Urinary bladder (tissue), 4 donors: ENCODE data around the gene SLC26A2. TPM values are rescaled to one million over a fixed set of nuclear protein-coding genes. Genes with fewer than 3 reads are reported as not detected.

Experiments
- DNase-seq: peaks from one replicate; pipeline ENCODE4 v3.0.0-alpha.2; 2015; ENCODE audit errors: extremely low spot score
- H3K27ac ChIP-seq: one replicate; pipeline ENCODE4 v1.5.1; 2013; ENCODE audit warnings: low read depth, mild to moderate bottlenecking, moderate library complexity
- H3K36me3 ChIP-seq: one replicate; pipeline ENCODE4 v1.6.1; 2013; ENCODE audit warnings: mild to moderate bottlenecking, moderate library complexity; ENCODE audit not compliant: insufficient read depth
- H3K4me1 ChIP-seq: one replicate; pipeline ENCODE4 v1.6.1; 2013; ENCODE audit warnings: mild to moderate bottlenecking, moderate library complexity; ENCODE audit not compliant: insufficient read depth
- H3K4me3 ChIP-seq: one replicate; pipeline ENCODE4 v1.5.1; 2013; ENCODE audit warnings: low read depth, low read length
- WGBS: extraction: QIAGEN DNeasy Blood & Tissue Kit; methylation state at CpG from one replicate; pipeline ENCODE4 v1.1.7; 2013; 5-methylcytosine and 5-hydroxymethylcytosine counted together
- polyA plus RNA-seq: library from polyadenylated mRNA; stranded (reverse); fragments of 200-250 nt; gene quantifications from one replicate; pipeline ENCODE4 v1.2.3, GENCODE V29; 2013
- total RNA-seq: library from RNA; depleted of rRNA; stranded (reverse); fragments of >200 nt; gene quantifications from one replicate; pipeline ENCODE4 v1.2.3, GENCODE V29; 2014
- donor health status: healthy with polysubstance abuse.
- donor health status: healthy.

Gene SLC26A2
- total and polyA plus RNA-seq, 2 donors = 5.0 to 34.9 TPM

- H3K4me1 ChIP-seq = no peaks in the 10 kb centered on the region
- no peak for DNase-seq
- peak overlapping the region; percentile 76 for H3K4me3 ChIP-seq
- WGBS = 12% methylated on average over 23 of the region's 23 CpGs
- H3K36me3 ChIP-seq = no peaks in the 10 kb centered on the region
- peak overlapping the region; percentile 46 for H3K27ac ChIP-seq
Observed at GRCh38 chr5:149961186-149961685, 678 bp downstream of the SLC26A2 start.

GRCh38 chr5:149961957-149962409 lies 1.4 kb downstream of the SLC26A2 start:
- WGBS = 58% methylated on average over 6 of the region's 6 CpGs
- no peak for DNase-seq
- Histone ChIP-seq H3K36me3 (no peaks in the 10 kb centered on the region), H3K4me3 (no peak overlapping the region), H3K27ac (no peak overlapping the region), H3K4me1 (no peaks in the 10 kb centered on the region)

- Histone ChIP-seq H3K4me3 (no peak overlapping the region), H3K36me3 (no peaks in the 10 kb centered on the region), H3K4me1 (no peaks in the 10 kb centered on the region), H3K27ac (no peak overlapping the region)
- no peak for DNase-seq
- WGBS = 89% methylated on average over 5 of the region's 5 CpGs
Observed at GRCh38 chr5:149962601-149963300, 2.2 kb downstream of the SLC26A2 start.

GRCh38 chr5:149963729-149964128 lies 3.2 kb downstream of the SLC26A2 start:
- no peaks in the 10 kb centered on the region for H3K36me3 ChIP-seq
- no peak for DNase-seq
- H3K27ac ChIP-seq = no peak overlapping the region
- no peaks in the 10 kb centered on the region for H3K4me1 ChIP-seq
- H3K4me3 ChIP-seq = no peak overlapping the region
- WGBS = 96% methylated on average over 3 of the region's 3 CpGs

- H3K27ac ChIP-seq = no peak overlapping the region
- no peaks in the 10 kb centered on the region for H3K4me1 ChIP-seq
- H3K36me3 ChIP-seq = no peaks in the 10 kb centered on the region
- no peak overlapping the region for H3K4me3 ChIP-seq
- DNase-seq = no peak
- 88% methylated on average over 3 of the region's 3 CpGs for WGBS
Observed at GRCh38 chr5:149966946-149967345, 6.4 kb downstream of the SLC26A2 start.

GRCh38 chr5:149969181-149969930 lies 8.8 kb downstream of the SLC26A2 start:
- Histone ChIP-seq H3K27ac (no peak overlapping the region), H3K4me1 (no peaks in the 10 kb centered on the region), H3K36me3 (no peaks in the 10 kb centered on the region), H3K4me3 (no peak overlapping the region)
- 80% methylated on average over 4 of the region's 4 CpGs for WGBS
- DNase-seq = no peak

GRCh38 chr5:149975409-149975808 lies 14.9 kb downstream of the SLC26A2 start:
- Histone ChIP-seq H3K4me3 (no peak overlapping the region), H3K27ac (no peak overlapping the region), H3K4me1 (no peaks in the 10 kb centered on the region), H3K36me3 (peaks cover 10% of the 10 kb centered on the region)
- no peak for DNase-seq
- WGBS = 65% methylated on average over 2 of the region's 2 CpGs

- Histone ChIP-seq H3K27ac (no peak overlapping the region), H3K4me3 (no peak overlapping the region), H3K4me1 (no peaks in the 10 kb centered on the region), H3K36me3 (peaks cover 14% of the 10 kb centered on the region)
- no peak for DNase-seq
- WGBS = 93% methylated on average over 1 of the region's 1 CpG
Observed at GRCh38 chr5:149979896-149980295, 19.3 kb downstream of the SLC26A2 start.

GRCh38 chr5:149981206-149981605 lies 20.6 kb downstream of the SLC26A2 start:
- Histone ChIP-seq H3K27ac (no peak overlapping the region), H3K4me1 (no peaks in the 10 kb centered on the region), H3K4me3 (no peak overlapping the region), H3K36me3 (peaks cover 14% of the 10 kb centered on the region)
- 40% methylated on average over 3 of the region's 3 CpGs for WGBS
- no peak for DNase-seq

GRCh38 chr5:149982505-149982904 lies 21.9 kb downstream of the SLC26A2 start:
- Histone ChIP-seq H3K36me3 (peaks cover 12% of the 10 kb centered on the region), H3K4me1 (no peaks in the 10 kb centered on the region), H3K27ac (no peak overlapping the region), H3K4me3 (no peak overlapping the region)
- no peak for DNase-seq

GRCh38 chr5:149988126-149988525 lies 27.6 kb downstream of the SLC26A2 start:
- Histone ChIP-seq H3K4me1 (no peaks in the 10 kb centered on the region), H3K27ac (no peak overlapping the region), H3K36me3 (peaks cover 2% of the 10 kb centered on the region), H3K4me3 (no peak overlapping the region)
- no peak for DNase-seq
- WGBS = 79% methylated on average over 5 of the region's 5 CpGs

- Histone ChIP-seq H3K27ac (no peak overlapping the region), H3K4me3 (no peak overlapping the region), H3K4me1 (no peaks in the 10 kb centered on the region), H3K36me3 (no peaks in the 10 kb centered on the region)
- 65% methylated on average over 4 of the region's 4 CpGs for WGBS
- peak; percentile 39 for DNase-seq
Observed at GRCh38 chr5:149990518-149991376, 30.2 kb downstream of the SLC26A2 start.

- 93% methylated on average over 3 of the region's 3 CpGs for WGBS
- no peak for DNase-seq
- H3K4me3 ChIP-seq = no peak overlapping the region
- H3K4me1 ChIP-seq = no peaks in the 10 kb centered on the region
- no peak overlapping the region for H3K27ac ChIP-seq
- H3K36me3 ChIP-seq = no peaks in the 10 kb centered on the region
Observed at GRCh38 chr5:149993471-149993870, 32.9 kb downstream of the SLC26A2 start.
